Measurements from ENCODE around the gene ATP10B.
A peak's percentile ranks its signal among the peaks of the same experiment; 100 is the strongest.

Gene ATP10B

DNA sequence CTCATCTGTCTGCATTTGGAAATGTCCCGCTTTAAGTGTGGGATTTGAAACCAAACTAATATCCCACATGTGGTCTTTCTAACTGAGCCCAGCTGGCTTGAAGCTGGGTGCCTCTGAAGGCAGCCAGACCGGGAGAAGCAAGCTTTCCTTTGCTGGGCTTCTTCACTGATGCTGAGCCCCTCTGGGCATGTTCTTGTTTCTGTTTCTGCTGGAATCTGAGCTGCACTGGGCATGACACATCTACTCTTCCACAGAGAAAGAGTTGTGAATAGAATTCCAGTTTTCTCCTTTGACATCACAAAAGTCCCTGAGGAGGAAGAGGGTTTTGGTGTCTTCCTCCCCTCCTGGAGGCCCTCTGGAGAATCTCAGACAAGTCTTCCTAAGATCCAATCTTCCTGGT is 179.5 kb downstream of the ATP10B start:
- no peak for DNase-seq

DNA sequence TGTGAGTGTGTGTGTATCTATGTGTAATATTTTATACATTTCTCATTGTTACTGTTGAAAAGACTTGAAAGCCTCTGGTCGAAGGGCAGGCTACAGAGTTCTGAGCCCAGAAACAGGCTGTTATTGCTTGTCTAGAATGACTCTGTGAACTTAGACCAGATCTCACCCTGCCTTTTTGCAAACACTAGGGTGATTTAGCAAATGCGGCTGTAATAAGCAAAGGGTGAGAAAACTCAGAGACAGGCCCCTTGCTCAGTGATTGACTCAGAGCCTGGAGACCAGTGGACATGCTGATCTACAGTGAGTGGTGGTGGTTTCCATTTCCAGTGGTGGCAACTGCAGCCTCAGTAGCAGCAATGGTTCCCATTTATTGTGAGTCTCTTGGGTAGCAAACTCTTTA is 183.7 kb downstream of the ATP10B start:
- no peak for DNase-seq

DNA sequence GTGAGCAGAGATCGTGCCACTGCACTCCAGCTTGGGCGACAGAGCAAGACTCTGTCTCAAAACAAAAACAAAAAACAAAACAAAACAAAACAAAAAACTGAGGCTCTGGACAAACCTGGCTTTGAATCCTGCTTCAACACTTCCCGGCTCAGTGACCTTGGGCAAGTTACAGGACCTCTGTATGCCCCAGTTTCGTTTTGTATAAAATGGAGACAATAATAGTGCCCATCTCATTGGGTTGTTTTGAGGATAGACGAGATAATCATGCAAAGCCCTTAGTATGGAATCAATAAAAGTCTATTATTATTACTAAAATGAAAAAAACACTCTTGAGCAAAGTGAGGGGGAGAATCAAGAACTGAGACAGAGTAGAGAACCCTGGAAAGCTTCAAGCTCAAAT is 184.9 kb downstream of the ATP10B start:
- no peak for DNase-seq

DNA sequence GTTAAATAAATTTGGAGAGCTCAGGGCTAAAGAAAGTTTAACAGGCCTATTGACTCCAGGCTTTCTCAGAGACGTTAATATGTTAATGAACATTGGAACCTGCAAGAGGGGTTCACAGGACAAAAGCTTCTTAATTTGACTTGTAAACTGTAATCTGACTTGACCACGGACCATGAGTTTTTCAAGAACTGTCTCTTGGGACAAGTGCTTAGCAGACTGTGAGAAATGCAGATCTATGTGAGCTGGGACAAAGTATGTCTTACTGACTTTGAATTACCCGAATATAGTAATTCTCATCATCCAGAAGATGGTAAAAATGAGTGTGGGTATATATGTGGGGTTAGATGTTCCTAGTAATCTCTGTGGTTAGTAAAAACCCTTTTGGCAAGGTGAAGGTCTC is 186.6 kb downstream of the ATP10B start:
- no peak for DNase-seq

DNA sequence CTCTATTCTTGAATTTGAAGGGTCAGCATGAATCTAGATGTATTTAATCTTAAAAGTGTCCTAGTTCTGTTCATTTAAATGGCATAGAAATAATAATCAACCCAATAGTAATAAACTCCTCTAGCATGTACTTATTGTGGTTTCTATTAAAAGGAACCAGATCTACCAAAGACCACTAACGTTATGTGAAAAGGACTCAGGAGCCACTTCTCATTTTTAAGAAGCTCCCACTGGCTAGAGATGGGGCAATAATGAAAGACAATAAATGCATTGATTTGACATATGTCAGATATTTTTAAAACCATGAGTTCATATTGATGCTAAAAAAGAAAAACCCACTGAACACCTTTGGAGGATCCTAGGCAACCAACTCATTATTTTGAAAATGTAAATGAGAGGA is 191.9 kb downstream of the ATP10B start:
- DNase-seq = no peak

DNA sequence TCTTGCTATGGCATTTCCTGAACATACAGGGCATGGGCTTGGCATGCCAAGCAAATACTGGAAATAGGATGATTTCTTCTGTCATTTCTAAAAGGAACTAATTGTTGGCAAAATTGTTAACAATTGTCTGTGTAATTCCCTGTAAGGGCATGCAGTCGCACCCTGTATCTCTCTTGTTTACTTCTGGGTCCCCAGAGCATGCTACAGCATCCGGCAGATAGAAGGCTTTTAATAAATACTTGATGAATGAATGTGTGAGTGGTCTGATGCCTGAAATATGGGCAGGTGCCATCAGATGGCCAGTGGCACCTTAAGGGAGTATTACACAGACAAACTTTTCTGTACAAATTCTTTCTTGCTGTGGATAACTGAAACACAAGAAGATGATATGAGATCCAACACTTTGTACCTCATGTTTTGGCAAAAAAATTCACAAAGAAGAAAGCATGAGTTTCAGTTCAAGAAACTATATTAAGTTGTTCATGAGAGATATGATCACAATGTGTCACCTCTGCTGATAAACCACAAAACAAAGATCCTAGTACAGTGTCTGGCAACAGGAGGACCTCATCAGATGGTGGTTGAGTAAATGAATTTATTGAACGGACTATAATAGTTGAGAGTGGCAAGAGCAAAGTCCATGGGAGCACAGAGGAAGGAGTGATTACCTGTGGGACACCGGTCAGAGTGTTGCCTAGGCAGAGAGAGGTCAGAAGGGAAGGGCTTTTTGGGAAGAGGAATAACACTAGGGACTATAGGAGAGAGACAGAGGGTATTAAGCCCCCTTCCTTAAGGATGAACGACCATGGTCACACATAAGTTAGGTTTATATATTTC is 194.2 kb downstream of the ATP10B start:
- DNase-seq = no peak

DNA sequence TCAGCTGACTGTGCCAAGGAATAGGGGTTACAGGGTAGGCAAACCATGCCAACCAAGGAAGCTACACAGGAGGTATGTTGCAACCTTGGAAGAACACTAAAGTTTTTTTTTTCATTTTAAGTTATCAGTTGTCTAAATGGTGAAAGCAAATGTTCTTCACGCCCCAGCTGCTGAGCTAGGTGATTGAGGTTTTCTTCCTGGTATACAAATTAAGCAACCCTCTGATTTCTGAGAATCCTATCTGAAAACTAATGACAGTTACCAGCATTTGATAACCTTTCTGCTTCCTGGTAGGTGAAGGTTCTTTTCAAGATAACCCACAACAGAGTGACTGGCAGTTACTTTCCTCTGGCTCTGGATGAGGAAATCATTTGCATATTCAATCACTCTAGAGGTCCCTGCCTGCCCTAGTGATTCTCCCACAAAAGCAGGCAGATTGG is 194.9 kb downstream of the ATP10B start:
- DNase-seq = peak; percentile 29

DNA sequence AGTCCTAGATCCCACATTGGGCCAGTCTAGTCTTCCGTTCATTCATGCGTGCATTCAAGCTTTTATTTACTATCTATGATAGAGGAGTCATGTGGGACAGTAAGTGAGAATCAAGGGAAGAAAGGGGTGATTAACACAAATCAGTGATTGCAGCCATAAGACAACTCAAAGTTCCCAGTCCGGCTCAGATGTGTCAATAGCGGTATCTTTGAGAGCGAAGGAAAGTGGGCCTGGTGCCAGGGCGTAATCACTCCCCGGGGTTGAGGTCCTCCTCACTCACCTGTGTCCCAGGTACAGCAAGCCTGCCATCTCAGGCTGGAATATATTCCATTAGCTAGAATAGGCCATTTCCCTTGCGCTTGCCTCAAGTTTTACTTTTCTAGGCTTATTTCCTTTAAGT is 196.3 kb downstream of the ATP10B start:
- DNase-seq = no peak

DNA sequence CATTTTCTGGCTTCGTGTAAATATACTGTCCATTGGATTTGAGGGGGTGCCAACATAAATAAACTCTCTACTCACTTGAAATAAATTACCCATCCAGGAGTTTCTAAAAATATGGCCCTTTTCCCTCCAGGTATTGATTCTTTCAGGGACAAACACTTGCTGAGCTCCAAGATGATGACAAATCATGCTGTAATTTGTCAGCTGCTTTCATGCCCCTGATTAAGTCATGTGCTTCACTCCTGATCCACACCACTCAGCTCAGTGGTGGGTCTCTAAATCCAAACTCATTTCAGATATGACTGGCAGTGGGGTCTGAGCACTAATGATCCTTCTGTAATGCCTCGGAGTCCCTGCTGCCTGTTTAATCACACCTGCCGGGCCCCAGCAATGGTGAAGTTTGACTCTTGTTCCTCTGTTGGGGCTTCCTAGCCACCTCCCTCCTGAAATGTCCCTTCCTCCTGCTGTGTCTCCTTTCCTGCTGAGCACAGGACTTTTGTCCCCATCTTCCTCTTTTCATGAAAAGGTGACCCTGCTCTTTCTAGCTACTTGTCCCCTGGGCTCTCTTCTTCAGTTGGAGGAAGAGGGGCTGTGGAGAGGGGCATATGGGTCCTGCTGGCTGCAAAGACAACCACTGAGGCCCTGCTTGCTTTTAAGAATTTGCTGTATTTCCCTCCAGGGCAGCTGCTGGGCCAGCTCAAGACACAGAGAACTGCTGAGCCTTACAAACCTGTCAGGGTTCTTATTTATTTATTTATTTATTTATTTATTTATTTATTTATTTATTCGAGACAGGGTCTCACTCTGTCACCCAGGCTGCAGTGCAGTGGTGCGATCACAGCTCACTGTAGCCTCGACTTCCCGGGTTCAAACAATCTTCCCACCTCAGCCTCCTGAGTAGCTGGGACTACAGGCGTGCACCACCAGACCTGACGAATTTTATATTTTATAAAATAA is 200.0 kb downstream of the ATP10B start:
- DNase-seq = no peak

DNA sequence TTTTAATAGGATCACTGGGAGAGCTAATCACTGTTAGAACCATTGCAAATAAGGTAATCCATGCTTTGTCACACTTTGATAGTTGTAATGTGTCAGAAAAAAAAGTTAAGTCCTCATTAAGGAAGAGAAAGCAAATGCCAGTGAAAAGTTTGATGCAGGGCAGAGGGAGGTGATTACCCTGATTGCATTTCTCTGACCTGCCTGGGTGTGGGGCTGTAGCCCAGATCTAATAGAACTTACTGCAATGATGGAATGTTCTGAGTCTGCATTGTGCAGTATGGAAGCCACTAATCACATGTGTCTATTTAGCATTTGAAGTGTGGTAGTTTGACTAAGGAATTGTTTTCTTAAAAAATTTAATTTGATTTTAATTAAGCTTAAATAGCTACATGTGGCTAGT is 202.7 kb downstream of the ATP10B start:
- no peak for DNase-seq

DNA sequence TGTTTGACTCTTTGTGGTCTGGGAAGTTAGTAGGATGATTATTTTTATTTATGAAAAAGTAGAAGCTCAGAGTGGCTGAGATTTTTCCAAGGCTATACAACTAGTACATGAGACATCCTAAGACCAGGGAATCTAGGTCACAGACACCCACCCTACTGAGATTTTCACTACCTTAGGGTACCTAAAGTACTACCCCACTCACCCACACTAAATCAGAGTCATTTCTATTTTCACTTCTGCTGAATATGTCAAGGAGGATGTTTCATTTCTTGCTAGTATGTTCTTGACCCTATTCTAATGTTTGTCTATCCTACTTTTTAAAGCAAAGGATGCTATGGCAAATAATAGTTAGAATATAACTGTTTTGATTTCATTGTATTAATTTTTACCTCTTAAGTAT is 206.0 kb downstream of the ATP10B start:
- DNase-seq = no peak

DNA sequence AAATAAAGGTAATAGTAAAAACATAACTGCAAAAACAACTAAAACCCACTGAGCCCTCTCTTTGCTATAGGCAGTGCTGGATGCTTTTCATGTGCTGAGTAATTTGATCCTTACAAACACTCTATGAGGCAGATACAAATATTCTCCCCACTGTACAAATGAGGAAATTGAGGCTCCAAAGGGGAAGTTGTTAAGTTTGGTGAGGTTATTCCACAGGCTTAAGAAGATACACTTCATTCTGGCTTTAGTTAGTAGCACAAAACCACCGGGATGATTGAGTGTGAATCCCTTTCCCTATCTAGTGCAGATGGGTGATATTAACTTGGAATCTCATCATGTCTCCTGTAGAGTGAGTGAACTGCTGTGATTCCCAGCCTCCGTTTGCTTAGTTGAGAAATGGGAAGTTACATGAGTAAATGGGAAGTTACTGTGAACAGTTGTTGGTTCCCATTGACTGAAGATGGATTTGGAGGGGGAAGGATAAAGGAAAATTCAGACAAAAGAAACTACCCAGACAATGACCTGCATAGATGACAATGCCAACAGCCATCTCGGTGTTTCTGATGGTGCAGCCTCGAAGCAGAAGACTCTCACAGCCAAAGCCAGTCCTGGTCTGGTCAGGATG is 208.3 kb downstream of the ATP10B start:
- no peak for DNase-seq

DNA sequence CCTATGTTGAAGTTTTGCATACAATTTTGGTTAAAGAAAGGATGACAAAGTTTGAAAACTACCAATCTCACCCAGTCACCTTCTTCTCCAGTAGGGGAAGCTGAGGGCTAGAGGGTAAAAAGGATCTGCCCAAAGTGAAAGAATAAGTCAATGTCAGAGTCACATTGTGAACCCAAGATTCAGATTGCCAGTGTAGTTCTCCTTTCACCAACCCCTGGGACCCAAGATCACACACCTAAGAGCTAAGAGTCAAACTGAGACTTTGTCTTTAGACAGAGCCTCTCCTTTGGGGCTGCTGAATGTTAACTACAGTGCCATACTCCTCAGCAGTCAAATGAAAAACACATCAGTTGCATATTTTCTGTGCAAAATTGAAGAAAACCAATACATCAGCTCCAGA is 210.6 kb downstream of the ATP10B start:
- DNase-seq = no peak

DNA sequence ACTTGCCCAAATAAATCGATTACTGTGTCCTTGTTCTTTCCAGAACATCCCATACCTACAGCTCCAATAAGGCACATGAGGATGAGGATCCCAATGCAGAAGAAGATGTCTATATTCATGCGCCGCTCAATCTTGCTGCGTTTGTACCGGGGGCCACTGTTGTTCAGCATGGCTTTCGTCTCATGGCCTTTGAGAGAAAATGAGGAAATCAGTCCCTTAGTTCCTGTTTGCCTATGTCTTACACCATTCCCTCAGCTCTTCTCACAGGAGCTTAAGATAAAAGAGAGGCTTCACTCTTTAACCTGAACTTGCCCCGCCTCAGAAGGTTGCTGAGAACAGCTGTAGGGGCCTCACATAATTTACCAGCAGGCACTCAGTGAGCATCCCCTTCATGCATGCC is 211.6 kb downstream of the ATP10B start:
- no peak for DNase-seq

DNA sequence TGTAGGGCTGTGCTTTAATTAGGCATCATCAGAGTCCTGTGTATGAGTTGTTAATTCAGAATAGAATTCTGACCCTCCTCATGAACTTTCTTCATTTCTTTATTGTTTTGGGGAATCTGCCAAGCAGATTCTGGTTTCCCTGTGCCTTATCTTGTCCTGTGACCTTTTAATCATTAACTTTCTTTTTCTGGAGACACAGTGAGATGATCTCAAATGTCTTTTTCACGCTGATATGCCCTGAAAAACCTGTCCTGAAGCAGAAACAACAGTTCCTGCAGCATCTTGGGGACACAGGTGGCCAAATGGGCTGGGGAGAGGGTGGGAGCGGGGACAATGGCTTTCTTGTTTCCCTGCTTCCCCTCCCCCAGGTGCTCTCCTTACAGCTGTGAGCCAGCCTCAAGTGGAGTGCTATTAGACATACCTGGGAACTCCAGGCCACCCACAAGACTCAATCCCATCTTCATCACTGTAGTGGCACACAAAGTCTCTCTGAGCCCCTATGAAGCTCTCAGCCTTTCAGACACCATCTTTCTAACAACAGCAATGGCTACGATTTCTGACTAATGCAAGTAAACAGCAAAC is 213.8 kb downstream of the ATP10B start:
- DNase-seq = no peak

DNA sequence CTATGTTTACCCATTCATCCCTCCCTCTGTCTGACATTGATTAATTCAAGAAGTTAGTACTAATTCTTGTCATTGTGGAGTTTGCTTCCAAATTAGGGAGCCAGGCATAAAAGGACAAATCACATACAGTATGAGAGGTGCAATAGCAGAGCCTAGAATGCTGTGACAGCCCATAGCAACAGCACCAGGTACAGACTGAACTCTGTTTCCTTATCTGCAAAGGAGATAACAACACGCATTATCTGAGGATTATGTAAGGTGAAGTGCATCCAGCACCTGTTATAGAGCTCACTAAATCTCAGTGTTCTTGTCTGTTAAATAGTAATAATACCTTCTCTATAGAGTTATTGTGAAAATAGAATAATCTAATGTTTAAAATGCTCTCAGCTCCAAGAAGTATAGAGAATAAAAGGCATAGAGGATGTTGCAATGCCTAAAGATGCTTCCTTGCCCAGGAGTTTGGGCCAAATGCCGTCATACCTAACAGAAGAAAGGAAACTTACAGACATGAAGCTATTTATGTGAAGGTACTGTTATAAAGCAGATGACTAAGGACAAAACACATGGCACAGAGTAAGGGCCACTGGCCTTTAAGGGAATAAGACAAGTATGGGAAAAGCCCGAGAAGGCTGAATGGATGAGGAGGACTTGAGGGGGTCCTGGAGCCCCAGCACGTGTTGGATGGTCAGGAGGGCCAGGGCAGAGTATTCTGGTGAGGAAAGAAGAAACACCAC is 214.5 kb downstream of the ATP10B start:
- DNase-seq = no peak

DNA sequence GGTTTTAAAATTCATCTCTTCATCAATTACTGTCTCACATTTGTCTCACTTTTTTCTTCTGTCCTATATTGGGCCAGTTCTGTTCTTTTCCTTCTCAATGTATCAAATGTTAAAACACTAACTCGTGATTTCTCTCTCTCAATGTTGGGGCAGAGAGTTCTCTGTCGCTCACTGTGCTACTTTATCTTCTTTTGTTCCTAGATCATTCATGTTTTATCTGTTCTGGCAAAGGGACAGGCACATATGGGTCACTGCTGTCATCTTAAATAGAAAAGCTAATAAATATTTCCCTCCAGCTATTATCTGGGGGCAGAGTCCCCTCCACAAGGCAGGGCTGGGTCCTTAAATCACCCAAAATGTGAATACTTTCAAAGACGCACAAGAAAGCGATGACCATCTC is 216.3 kb downstream of the ATP10B start:
- DNase-seq = no peak

DNA sequence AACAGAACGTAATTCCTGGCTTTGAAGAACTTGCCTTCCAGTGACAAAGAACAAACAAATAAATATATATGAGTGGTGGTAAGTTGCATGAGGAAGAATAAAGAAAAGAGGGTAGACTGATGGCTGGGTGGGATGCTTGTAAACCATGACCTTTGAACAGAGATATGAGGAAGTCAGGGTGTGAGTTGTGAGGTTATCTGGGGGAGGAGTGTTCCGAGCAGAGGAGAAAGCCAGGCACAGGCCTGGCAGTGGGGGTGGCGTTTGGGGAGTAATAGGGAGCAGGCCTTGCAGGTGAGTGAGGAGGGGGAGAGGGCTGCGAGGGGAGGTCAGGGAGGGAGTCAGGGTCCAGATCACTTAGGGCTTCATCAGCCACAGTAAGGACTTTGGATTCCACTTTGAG is 217.0 kb downstream of the ATP10B start:
- no peak for DNase-seq

DNA sequence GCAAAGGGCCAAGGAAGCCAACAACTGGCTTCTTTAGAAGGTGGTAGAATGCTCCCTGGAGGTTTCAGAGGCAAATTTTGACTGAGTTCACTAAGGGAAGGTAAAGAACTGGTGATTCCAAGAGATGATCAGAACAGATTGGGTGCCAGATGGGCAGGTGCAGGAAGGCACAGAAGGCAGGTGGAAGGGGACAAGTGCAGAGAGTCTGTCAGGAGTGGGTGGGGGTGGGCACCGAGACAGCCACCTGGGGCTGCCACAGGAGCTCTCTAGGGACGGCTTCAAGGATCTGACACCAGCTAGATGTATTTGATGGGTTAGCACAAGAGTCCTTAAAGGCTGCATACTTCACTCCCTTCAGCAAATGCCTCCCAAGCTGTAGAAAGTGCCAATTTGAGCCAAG is 223.0 kb downstream of the ATP10B start:
- no peak for DNase-seq

DNA sequence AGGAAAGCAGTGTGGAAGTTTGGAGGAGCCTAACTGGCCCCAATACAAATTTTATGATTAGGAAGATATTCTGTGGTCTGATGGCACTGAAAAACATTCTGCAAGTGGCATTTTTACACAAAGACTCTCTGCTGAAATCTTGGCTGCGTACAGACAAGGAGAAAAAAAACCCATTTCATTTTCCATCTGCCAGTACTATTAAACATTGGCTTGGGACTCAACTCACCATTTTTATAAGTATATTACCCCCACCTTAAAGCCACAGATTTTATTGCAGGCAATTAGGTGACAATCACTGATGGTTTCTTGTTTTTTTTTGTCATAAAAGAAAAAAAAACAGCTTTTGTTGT is 223.4 kb downstream of the ATP10B start:
- DNase-seq = no peak

DNA sequence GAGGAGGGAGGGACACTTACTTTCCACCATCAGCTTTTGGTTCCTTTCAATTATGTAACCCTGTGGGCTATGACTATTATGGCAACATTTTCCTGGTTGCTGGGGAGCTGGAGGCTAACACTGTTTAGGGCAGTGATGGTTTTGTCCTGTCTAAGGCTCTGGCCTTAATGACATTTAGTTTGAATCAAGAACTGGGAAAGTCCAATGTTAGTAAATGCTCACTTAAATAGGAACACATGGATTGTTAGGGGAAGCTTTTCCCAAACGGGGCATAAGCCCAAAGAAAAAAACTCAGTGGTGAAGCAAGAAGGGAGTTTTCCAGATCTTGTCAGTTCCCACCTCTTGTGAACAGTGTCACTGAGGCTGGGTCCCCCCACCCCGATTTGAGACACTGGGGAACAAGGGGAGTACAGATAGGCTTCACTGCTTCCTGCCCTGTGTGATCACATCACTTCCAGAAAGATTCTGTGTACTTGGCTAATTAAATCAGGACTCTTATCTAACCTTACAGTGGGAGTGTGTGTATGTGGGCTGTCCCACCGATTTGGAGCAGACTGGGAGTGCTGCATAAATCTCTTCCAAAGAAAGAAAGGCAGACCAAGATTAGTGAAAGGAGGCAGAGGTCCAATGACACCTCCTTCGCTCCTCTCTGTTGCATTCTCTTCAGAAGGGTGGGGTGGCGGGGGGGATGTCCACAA is 223.9 kb downstream of the ATP10B start:
- no peak for DNase-seq

DNA sequence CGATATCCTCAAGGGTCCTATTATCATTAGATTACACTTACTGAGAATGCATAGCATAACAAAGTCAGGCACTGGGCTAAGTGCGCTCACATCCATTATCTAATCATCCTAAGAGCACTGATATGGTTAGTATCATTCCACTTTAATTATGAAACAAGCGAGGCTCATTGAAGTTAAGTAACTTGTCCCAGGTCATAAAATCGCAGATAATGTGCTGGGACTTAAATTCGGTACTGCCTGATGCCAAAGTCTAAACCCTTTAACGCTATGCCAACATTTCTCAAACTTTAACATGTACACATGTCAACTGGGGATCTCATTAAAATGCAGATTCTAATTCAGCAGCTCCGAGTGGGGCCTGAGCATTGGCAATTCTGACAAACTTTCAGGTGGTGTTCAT is 225.7 kb downstream of the ATP10B start:
- DNase-seq = no peak
